ENCODE data around the gene ANKMY1.

The ANKMY1 gene

GRCh38 chr2:240519396-240520129 is 38.2 kb downstream of the ANKMY1 start:
- no peak for DNase-seq

GRCh38 chr2:240518981-240519380 is 38.8 kb downstream of the ANKMY1 start:
- no peak for DNase-seq

DNA sequence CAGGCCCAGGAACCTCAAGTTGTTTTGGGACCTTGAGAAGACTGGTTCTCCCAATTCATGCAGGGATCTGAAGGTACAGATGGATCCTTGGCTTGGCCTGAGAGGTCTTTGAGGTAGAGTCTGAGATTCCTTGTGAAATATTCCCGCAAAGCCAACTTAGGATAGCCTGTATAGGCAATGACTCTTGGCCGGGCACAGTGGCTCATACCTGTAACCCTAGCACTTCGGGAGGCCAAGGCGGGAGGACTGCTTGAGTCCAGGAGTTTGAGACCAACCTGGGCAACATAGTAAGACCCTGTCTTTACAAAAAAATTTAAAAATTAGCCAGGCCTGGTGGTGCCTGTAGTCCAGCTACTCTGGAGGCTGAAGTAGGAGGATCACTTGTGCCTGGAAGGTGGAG is 40.4 kb downstream of the ANKMY1 start:
- no peak for DNase-seq

GRCh38 chr2:240514631-240515030 is 43.2 kb downstream of the ANKMY1 start:
- no peak for DNase-seq

DNA sequence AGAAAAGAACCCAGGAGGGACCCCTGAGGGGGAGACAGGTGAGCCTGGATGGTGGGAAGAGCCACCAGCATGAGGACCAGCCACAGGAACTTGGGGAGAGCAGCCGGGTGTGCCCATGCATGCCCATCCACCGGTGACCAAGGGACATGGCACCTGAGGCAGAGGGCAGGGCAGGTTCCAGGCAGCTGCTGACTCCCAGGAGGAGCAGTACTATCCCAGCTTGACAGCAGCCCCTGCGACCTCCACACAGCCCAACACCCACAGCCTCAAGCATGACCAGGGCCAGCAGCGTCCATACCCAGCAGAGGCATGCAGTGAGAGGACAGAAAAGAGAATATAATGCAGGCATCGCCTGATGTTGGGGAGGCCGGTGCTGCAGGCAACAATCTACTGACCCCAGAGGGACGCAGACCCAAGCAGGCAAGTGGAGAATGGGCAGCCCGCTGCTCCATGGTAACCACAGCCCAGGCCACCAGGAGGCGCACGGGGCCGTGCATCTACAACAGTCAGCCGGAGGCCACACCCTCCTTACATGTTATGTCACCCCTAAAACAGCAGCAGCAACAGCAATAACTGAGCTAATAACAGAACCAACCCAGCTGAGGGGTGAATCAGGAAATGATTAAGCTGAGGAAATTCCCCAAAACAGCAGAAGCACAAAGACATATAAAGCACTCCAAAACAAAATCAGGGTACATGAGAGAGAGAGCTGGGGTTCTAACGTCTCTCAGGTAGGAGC is 44.1 kb downstream of the ANKMY1 start:
- DNase-seq, result peak; percentile 77

GRCh38 chr2:240512666-240513535 is 44.9 kb downstream of the ANKMY1 start:
- DNase-seq, result no peak

DNA sequence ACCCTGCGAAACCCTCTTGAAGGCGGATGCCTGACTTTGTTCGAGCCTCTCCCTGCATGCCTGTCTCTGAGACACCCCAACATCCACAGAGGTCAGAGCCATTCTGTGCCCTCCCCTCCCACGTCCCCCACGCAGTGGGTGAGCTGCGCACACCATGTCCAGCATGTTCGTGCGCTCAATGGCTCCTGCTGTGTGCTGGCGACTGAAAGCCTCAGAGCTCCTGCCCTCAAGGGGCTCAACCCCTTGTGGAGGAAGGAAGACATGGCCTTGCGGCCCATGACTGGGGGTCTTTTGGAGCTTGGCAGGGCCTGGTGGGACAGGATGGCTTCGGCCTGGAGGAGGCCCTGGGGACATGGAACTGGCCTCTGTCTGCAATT is 45.7 kb downstream of the ANKMY1 start:
- no peak for DNase-seq

GRCh38 chr2:240511351-240512108 is 46.3 kb downstream of the ANKMY1 start:
- DNase-seq, result no peak

DNA sequence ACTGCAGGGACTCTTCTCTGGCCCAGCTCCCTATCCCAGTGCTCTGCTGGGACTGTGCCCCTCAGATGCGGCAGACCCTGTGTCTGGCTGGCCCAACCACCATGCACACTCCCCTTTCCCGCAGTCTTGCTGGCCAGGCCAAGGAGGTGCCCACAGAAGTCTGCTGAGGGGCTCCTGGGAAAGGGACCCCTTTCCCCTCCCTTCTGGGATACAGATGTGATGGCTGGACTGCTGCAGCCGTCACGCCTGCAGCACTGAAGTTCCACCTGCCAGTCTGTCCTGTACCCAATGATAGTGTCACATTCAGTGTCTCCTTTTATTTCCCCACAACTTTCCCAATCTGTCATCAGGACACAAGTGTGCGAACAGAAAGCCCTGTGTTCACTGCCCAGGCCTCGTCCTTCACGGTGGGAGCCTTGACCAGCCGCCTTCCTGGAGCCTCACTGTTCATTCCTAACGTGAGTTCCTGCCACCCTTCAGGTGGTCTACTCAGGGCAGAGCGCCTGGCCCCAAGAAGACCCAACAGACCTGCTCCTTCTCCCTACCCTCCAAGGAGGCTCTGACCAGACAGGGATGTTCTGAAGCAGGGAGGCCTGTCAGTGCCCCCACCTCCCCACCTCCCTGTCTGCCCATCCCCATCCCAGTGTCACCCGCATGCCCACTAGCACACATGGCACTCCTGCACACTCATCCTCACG is 47.1 kb downstream of the ANKMY1 start:
- DNase-seq, result no peak

DNA sequence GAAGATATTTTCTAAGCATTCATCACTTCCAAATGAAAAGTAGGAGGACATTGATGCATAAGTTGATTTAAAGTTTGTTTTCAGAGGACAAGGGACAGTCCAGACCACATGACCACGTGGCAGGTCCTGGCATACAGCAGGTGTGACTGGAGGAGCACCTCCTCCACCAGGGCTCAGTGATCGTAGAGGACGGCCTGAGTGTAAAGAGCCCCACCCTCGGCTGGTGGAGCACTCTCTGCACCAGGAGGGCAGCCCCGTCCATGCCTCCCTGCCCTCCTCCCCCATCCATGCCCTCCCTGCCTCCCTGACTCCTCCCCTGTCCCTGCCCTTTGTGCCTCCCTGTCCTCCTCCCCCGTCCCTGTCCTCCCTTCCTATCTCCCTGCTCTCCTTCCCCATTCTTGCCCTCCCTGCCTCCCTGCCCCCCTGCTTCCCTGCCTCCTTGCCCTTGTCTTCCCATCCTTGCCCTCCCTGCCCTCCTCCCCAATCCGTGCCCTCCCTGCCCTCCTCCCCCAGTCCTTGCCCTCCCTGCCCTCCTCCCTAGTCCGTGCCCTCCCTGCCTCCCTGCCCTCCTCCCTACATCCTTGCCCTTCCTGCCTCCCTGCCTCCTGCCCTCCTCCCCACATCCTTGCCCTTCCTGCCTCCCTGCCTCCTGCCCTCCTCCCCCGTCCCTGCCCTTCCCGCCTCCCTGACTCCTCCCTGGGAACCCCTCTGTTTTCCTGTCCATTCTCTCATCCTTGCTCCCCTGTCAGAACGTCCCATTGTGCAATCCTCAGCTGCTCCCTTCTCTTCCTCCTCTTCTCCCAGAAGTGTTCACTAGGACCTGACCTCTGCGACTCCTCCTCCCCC is 47.9 kb downstream of the ANKMY1 start:
- no peak for DNase-seq

DNA sequence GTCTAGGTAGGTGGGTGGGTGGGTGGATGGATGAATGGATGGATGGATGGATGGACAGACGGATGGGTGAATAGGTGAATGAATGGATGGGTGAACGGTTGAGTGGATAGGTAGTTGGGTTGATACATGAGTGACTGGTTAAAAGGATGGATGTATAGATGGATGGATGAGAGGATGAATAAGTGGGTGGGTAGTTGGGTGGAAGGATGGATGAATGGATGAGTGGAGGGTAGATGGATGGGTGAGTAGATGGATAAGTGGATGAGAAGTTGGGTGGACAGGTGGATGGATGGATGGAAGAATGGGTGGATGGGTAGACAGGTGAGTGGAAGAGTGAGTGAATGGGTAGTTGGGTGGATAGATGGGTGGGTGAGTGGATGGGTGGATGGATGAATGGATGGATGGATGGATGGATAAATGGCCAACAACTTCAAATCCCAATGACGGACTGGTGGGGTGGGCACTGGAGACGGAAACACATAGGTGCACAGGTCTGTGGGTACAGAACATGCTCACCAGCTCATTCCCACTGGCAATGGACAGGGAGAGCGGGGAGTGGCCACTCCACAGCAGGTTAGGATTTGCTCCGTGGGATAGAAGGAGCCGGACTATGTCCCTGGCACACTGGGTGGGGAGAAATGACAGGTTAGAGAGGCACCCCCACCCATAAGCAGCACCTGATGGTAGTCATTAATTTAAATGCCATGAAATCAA is 48.8 kb downstream of the ANKMY1 start:
- no peak for DNase-seq

GRCh38 chr2:240507778-240508251 is 50.0 kb downstream of the ANKMY1 start:
- no peak for DNase-seq

GRCh38 chr2:240507060-240507777 is 50.6 kb downstream of the ANKMY1 start:
- DNase-seq, result no peak

DNA sequence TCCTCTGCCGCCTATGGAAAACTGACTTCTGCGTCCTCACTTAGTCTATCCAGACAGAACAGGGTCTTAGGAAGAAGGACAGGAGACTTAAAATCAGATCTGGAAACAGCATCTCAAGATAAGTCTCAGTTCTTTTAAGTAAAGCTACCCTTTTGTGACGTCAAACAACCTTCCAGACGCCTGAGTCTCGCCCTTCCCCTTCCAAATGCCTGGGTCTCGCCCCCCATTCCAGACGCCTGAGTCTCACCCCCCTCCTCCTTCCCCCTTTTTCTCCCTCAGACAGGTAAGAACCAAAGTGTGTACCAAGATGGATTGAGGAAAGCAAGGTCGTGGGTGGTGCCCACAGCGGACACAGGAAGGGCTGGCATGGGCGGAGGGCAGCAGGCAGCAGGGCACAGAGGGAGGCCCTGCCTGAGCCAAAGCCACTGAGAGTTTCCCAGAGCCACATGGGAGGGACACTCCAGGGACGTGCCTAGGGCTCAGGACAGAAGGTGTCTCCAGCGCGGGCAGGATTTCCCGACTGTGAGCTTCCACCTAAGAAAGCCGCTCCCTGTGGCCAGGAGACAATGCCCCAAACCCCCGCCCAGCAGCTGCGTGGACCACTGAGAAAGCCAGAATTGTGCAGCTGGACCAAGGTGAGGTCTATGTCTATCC is 51.3 kb downstream of the ANKMY1 start:
- DNase-seq, result no peak

- no peak for DNase-seq
Observed at GRCh38 chr2:240505910-240506309, 51.9 kb downstream of the ANKMY1 start.

- DNase-seq, result no peak
Observed at GRCh38 chr2:240503848-240504247, 53.9 kb downstream of the ANKMY1 start.

DNA sequence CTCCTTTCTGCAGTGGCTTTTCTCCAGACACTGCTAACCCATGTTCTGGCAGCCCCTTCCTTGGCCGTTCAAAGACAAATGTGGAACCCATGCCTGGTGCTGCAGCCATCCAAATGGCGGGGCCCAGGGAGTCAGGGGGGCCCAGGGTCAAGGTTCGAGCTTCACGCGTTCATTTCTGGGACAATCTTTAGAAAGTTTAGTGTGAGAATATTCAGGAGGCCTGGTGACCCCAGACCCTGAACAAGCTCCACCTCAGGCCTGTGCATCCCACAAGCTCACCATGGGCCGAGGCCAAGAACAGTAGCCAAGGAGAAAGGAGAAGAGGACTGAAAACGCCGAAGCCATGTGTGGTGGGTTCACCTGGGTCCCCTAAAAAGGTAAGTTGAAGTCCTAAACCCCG is 54.4 kb downstream of the ANKMY1 start:
- DNase-seq, result no peak

GRCh38 chr2:240502430-240503121 is 55.2 kb downstream of the ANKMY1 start:
- no peak for DNase-seq

DNA sequence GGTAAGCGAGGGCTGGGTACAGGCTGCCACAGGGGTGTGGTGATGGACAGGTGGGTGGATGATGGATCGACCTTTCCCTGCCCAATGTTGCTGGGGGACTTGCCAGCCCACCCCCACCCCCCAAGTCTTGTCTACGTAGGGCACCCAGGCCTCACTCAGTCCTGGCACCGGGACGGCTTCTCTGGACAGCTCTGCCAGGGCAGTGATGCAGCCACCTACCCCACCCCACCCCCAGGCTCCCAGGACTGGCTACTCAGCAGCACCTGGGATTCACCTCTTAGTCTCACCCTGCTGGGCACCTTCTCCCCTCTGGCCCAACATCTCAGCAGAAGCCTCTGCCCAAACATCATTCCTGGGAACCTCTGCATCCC is 55.7 kb downstream of the ANKMY1 start:
- DNase-seq, result no peak

All from NCI-H82 (cell line).